Measurements from ENCODE around the gene DLG2. TPM values are rescaled to one million over a fixed set of nuclear protein-coding genes. Genes with fewer than 3 reads are reported as not detected.

The DLG2 gene
- polyA plus RNA-seq, 1 donor: 9.6 TPM

- DNase-seq (ENCODE audit: low read depth): no peak
Observed at GRCh38 chr11:83933008-83933407, 1694.1 kb downstream of the DLG2 start.

- DNase-seq (ENCODE audit: low read depth): no peak
Observed at GRCh38 chr11:83927422-83927821, 1699.7 kb downstream of the DLG2 start.

GRCh38 chr11:83924795-83925542, 1702.2 kb downstream of the DLG2 start:
- no peak for DNase-seq (ENCODE audit: low read depth)

- DNase-seq (ENCODE audit: low read depth): no peak
Observed at GRCh38 chr11:83923961-83924360, 1703.2 kb downstream of the DLG2 start.

- no peak for DNase-seq (ENCODE audit: low read depth)
Observed at GRCh38 chr11:83922953-83923352, 1704.2 kb downstream of the DLG2 start.

GRCh38 chr11:83922318-83922717, 1704.8 kb downstream of the DLG2 start:
- no peak for DNase-seq (ENCODE audit: low read depth)

GRCh38 chr11:83921447-83922192, 1705.5 kb downstream of the DLG2 start:
- no peak for DNase-seq (ENCODE audit: low read depth)

- no peak for DNase-seq (ENCODE audit: low read depth)
Observed at GRCh38 chr11:83918476-83918875, 1708.7 kb downstream of the DLG2 start.

- DNase-seq (ENCODE audit: low read depth): no peak
Observed at GRCh38 chr11:83914995-83915394, 1712.1 kb downstream of the DLG2 start.

- no peak for DNase-seq (ENCODE audit: low read depth)
Observed at GRCh38 chr11:83909579-83910534, 1717.3 kb downstream of the DLG2 start.

- DNase-seq (ENCODE audit: low read depth): no peak
Observed at GRCh38 chr11:83908298-83908856, 1718.8 kb downstream of the DLG2 start.

GRCh38 chr11:83895516-83895915, 1731.6 kb downstream of the DLG2 start:
- no peak for DNase-seq (ENCODE audit: low read depth)

GRCh38 chr11:83881428-83881827, 1745.7 kb downstream of the DLG2 start:
- DNase-seq (ENCODE audit: low read depth): no peak

- no peak for DNase-seq (ENCODE audit: low read depth)
Observed at GRCh38 chr11:83871054-83871453, 1756.1 kb downstream of the DLG2 start.

GRCh38 chr11:83866655-83867054, 1760.5 kb downstream of the DLG2 start:
- DNase-seq (ENCODE audit: low read depth): no peak

GRCh38 chr11:83865636-83866461, 1761.3 kb downstream of the DLG2 start:
- no peak for DNase-seq (ENCODE audit: low read depth)

GRCh38 chr11:83864412-83865057, 1762.6 kb downstream of the DLG2 start:
- no peak for DNase-seq (ENCODE audit: low read depth)

- DNase-seq (ENCODE audit: low read depth): no peak
Observed at GRCh38 chr11:83863272-83863671, 1763.9 kb downstream of the DLG2 start.

GRCh38 chr11:83862691-83863090, 1764.5 kb downstream of the DLG2 start:
- DNase-seq (ENCODE audit: low read depth): no peak

GRCh38 chr11:83862033-83862432, 1765.1 kb downstream of the DLG2 start:
- DNase-seq (ENCODE audit: low read depth): no peak
